Upper lobe of left lung (tissue), 4 donors: ENCODE measurements around the gene IGFBP6.

Experiments used
- CTCF ChIP-seq, 6 experiments: fragments of 450-650 bp in 4 of 6; fragments of 200-600 bp in 2 of 6; sonication (generic) in 2 of 6; IDR thresholded peaks; one replicate each; pipeline ENCODE4 v1.5.1; 2016 to 2019; ENCODE audit warnings: antibody characterized with exemption in 6 of 6
- POLR2A ChIP-seq, 4 donors: fragments of 450-650 bp; IDR thresholded peaks; one replicate each; pipeline ENCODE4 v1.5.1; 2016 to 2017; ENCODE audit warnings: antibody characterized with exemption in 4 of 4, mild to moderate bottlenecking in 2 of 4
- POLR2AphosphoS5 ChIP-seq, 2 donors: sonication (generic); formaldehyde crosslinking; IDR thresholded peaks; one replicate each; pipeline ENCODE4 v1.5.1; 2017; ENCODE audit warnings: antibody characterized with exemption in 2 of 2

- no peak for TF ChIP-seq CTCF (IDR thresholded peaks at IDR 0.05)
- no peak for TF ChIP-seq POLR2A (IDR thresholded peaks at IDR 0.05)
- no peak for TF ChIP-seq POLR2AphosphoS5 (IDR thresholded peaks at IDR 0.05)
Observed at GRCh38 chr12:53151039-53151438, 53.6 kb downstream of the IGFBP6 start.
